Esophagus squamous epithelium (tissue), 4 donors: ENCODE measurements around the gene PPOX.

Experiments
- CTCF ChIP-seq, 6 experiments: fragments of 450-650 bp in 4 of 6; fragments of 200-600 bp in 2 of 6; sonication (generic) in 2 of 6; IDR thresholded peaks; one replicate each; pipeline ENCODE4 v1.5.1; 2016 to 2019; ENCODE audit warnings: antibody characterized with exemption in 6 of 6, mild to moderate bottlenecking in 4 of 6, moderate library complexity in 4 of 6
- POLR2A ChIP-seq, 4 donors: fragments of 450-650 bp; IDR thresholded peaks; one replicate each; pipeline ENCODE4 v1.6.1; 2017; ENCODE audit warnings: antibody characterized with exemption in 4 of 4, mild to moderate bottlenecking in 4 of 4, moderate library complexity in 3 of 4

- TF ChIP-seq CTCF (IDR thresholded peaks at IDR 0.05) (no peak), POLR2A (IDR thresholded peaks at IDR 0.05) (peak in 2 of 4 donors; percentile 46 to 71)
Measured at GRCh38 chr1:161198897-161199431, 32.7 kb downstream of the PPOX start, which contains the start of gene ADAMTS4.
